Astrocyte of the spinal cord (primary cell): ENCODE results near the gene KCNAB2.

Experiments used
- DNase-seq: peaks from one replicate; pipeline ENCODE4 v3.0.0; 2011; ENCODE audit warnings: low read depth, low spot score
- H3K4me3 ChIP-seq: 2 replicates; pipeline ENCODE4 v1.5.1; 2011; ENCODE audit warnings: low read depth, mild to moderate bottlenecking, low read length, moderate library complexity
- CTCF ChIP-seq: IDR thresholded peaks from 2 replicates; pipeline ENCODE4 v1.5.1; 2012; ENCODE audit warnings: low read depth, mild to moderate bottlenecking, low read length, inconsistent platforms
- in situ Hi-C: cut with HindIII; loops from 2 replicates; pipeline ENCODE4 v1.10.0; 2017; ENCODE audit warnings: low sequenced_read_pairs

KCNAB2 gene

GRCh38 chr1:6141592-6141991 lies 95.9 kb downstream of the KCNAB2 start:
- DNase-seq: no peak
- H3K4me3 ChIP-seq: no peak overlapping the region
- no peak for TF ChIP-seq CTCF
- in situ Hi-C loops: no loop called here

- no peak for DNase-seq
- in situ Hi-C loops: no loop called here
- no peak for TF ChIP-seq CTCF
Observed at GRCh38 chr1:6142036-6142621, 96.4 kb downstream of the KCNAB2 start.

GRCh38 chr1:6142734-6143133 lies 97.0 kb downstream of the KCNAB2 start:
- TF ChIP-seq CTCF: no peak
- H3K4me3 ChIP-seq: no peak overlapping the region
- no peak for DNase-seq
- in situ Hi-C loops: no loop called here

More at GRCh38 chr1:6142036-6142621, 96.4 kb downstream of the KCNAB2 start:
- H3K4me3 ChIP-seq: no peak overlapping the region

GRCh38 chr1:6143395-6143794 lies 97.7 kb downstream of the KCNAB2 start:
- no peak for TF ChIP-seq CTCF
- no peak for DNase-seq
- in situ Hi-C loops: no loop called here
- H3K4me3 ChIP-seq: no peak overlapping the region

- DNase-seq: no peak
- in situ Hi-C loops: no loop called here
- no peak for TF ChIP-seq CTCF
- no peak overlapping the region for H3K4me3 ChIP-seq
Observed at GRCh38 chr1:6144175-6144574, 98.5 kb downstream of the KCNAB2 start.

- no peak for TF ChIP-seq CTCF
- in situ Hi-C loops: no loop called here
Observed at GRCh38 chr1:6144647-6145395, 99.1 kb downstream of the KCNAB2 start.

More at GRCh38 chr1:6144647-6145395, 99.1 kb downstream of the KCNAB2 start:
- no peak for DNase-seq
- H3K4me3 ChIP-seq: no peak overlapping the region
